Left lung (tissue), 10 donors: ENCODE data around the gene CPZ. TPM values are rescaled to one million over a fixed set of nuclear protein-coding genes. Genes with fewer than 3 reads are reported as not detected.

ENCODE experiments used
- ATAC-seq: fragments of 200-7000 bp; cut with Tn5 transposase; one replicate; pipeline ENCODE4 v1.9.1; 2020; ENCODE audit warnings: moderate library complexity
- DNase-seq, 4 donors: peaks; one replicate each; pipeline ENCODE4 v3.0.0-alpha.2; 2013 to 2020
- H3K27ac ChIP-seq, 2 donors: fragments of 200-600 bp; sonication (generic) in 1 of 2; one replicate each; pipeline versions ENCODE4 v1.5.0 to v1.8.0; 2020 to 2021
- H3K27me3 ChIP-seq, 2 donors: fragments of 200-600 bp; sonication (generic) in 1 of 2; one replicate each; pipeline versions ENCODE4 v1.5.0 to v1.8.0; 2020 to 2021
- H3K36me3 ChIP-seq, 2 donors: fragments of 200-600 bp; sonication (generic) in 1 of 2; one replicate each; pipeline versions ENCODE4 v1.5.0 to v1.8.0; 2020 to 2021
- H3K4me1 ChIP-seq, 2 donors: fragments of 200-600 bp; one replicate each; pipeline ENCODE4 v1.8.0; 2021
- H3K4me3 ChIP-seq, 2 donors: fragments of 200-600 bp; sonication (generic) in 1 of 2; one replicate each; pipeline versions ENCODE4 v1.5.0 to v1.8.0; 2020 to 2021; ENCODE audit warnings: mild to moderate bottlenecking in 1 of 2
- H3K9me3 ChIP-seq, 2 donors: fragments of 200-600 bp; sonication (generic) in 1 of 2; one replicate each; pipeline versions ENCODE4 v1.5.0 to v1.8.0; 2020 to 2021
- intact Hi-C, 2 donors: fragments of 100-400 bp; cut with DNase I; formaldehyde crosslinking; loops; one replicate each; pipeline versions ENCODE4 v1.11.2 to v1.14.2; 2022
- polyA plus RNA-seq, 6 donors: library from polyadenylated mRNA; unstranded; fragments of 120-200 nt; gene quantifications; one replicate each; pipeline ENCODE4 v1.2.1, GENCODE V29; 2013; ENCODE audit not compliant: insufficient read length in 6 of 6
- total RNA-seq, 2 donors: library from RNA; stranded (reverse); fragmentation: NEBNext Ultra II Directional; extraction: Animal tissue kit (Norgen Biotek cat#: 25700); gene quantifications; one replicate each; pipeline ENCODE4 v1.2.1, GENCODE V29; 2021
- TF ChIP-seq, protein P1 (sequence below), 2 donors: fragments of 200-600 bp; sonication (generic) in 1 of 2; IDR thresholded peaks; one replicate each; pipeline versions ENCODE4 v1.5.0 to v1.8.0; 2021; ENCODE audit warnings: antibody characterized with exemption in 2 of 2
- donor health status: DM: no; HTN: yes; CAD: no.
- donor health status: DM: no; HTN: no; CAD: no.

Gene CPZ
- total and polyA plus RNA-seq, 8 donors, result 1.3 to 18.4 (median 3.2) TPM

GRCh38 chr4:8596891-8597290 lies 4.3 kb downstream of the CPZ start:
- no peaks in the 10 kb centered on the region for H3K36me3 ChIP-seq
- peaks cover 14 to 33% of the 10 kb centered on the region in 2 donors for H3K27me3 ChIP-seq
- no peak overlapping the region for H3K4me3 ChIP-seq
- DNase-seq, result peak in 1 of 4 donors; percentile 58
- ATAC-seq, result no peak
- H3K27ac ChIP-seq, result no peak overlapping the region
- intact Hi-C loops, result loop anchor here in 1 of 2 donors (5.0 kb wide), 1 partner anchor 130 kb away; no protein-coding TSS in a partner anchor
- peaks cover 0 to 7% of the 10 kb centered on the region in 2 donors for H3K4me1 ChIP-seq
- no peaks in the 10 kb centered on the region for H3K9me3 ChIP-seq
- TF ChIP-seq, protein P1, sequence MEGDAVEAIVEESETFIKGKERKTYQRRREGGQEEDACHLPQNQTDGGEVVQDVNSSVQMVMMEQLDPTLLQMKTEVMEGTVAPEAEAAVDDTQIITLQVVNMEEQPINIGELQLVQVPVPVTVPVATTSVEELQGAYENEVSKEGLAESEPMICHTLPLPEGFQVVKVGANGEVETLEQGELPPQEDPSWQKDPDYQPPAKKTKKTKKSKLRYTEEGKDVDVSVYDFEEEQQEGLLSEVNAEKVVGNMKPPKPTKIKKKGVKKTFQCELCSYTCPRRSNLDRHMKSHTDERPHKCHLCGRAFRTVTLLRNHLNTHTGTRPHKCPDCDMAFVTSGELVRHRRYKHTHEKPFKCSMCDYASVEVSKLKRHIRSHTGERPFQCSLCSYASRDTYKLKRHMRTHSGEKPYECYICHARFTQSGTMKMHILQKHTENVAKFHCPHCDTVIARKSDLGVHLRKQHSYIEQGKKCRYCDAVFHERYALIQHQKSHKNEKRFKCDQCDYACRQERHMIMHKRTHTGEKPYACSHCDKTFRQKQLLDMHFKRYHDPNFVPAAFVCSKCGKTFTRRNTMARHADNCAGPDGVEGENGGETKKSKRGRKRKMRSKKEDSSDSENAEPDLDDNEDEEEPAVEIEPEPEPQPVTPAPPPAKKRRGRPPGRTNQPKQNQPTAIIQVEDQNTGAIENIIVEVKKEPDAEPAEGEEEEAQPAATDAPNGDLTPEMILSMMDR (IDR thresholded peaks at IDR 0.05), result no peak

GRCh38 chr4:8597319-8597718 lies 4.8 kb downstream of the CPZ start:
- Histone ChIP-seq H3K27me3 (peaks cover 10 to 29% of the 10 kb centered on the region in 2 donors), H3K36me3 (no peaks in the 10 kb centered on the region), H3K9me3 (no peaks in the 10 kb centered on the region), H3K27ac (no peak overlapping the region), H3K4me3 (no peak overlapping the region), H3K4me1 (peaks cover 0 to 7% of the 10 kb centered on the region in 2 donors)
- ATAC-seq (no peak), DNase-seq (peak in 1 of 4 donors; percentile 71)
- intact Hi-C loops, result loop anchor here in 1 of 2 donors (5.0 kb wide), 1 partner anchor 130 kb away; no protein-coding TSS in a partner anchor
- TF ChIP-seq, protein P1 (IDR thresholded peaks at IDR 0.05), result no peak

- Histone ChIP-seq H3K27me3 (peaks cover 5 to 29% of the 10 kb centered on the region in 2 donors), H3K4me3 (no peak overlapping the region), H3K9me3 (no peaks in the 10 kb centered on the region), H3K4me1 (peaks cover 0 to 5% of the 10 kb centered on the region in 2 donors), H3K27ac (no peak overlapping the region), H3K36me3 (no peaks in the 10 kb centered on the region)
- ATAC-seq, result no peak
- intact Hi-C loops, result loop anchor here in 1 of 2 donors (5.0 kb wide), 1 partner anchor 130 kb away; no protein-coding TSS in a partner anchor
- TF ChIP-seq, protein P1 (IDR thresholded peaks at IDR 0.05), result no peak
- DNase-seq, result peak in 1 of 4 donors; percentile 62
Measured at GRCh38 chr4:8597791-8598190, 5.2 kb downstream of the CPZ start.

DNA sequence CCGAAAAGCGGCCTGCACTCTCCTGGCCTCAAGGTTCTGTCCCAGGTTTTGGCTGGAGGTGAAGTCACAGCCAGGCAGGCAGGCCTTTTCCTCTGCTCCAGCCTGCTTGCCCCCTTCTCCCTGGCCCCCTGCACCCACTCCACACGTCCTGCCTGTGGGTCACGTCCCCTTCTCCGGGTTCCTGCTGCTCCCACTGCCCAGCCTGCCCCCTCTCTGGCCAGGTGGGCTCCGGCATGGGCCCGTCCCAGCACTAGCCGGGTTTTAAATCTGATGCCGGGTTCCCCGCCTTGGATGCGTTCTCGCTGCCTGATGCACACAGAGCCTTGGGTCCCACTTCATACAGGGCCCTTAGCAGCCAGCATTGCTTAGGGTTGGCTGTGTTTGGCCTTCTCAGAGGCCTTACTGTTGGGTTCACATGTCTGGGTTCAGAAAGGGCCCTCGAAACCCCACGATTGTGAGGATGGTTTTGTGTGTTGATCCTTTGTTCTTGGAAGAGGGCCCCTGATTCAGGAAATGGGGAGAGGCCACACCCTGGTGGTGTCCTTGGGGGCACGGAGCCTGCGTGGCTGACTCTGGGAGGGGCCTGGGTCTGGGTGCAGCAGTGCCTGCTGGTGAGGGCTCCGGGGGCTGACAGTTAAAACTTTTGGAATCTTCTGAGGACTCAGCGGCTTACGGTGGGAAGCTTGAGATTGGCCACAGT lies 6.0 kb downstream of the CPZ start:
- Histone ChIP-seq H3K4me1 (no peaks in the 10 kb centered on the region), H3K4me3 (no peak overlapping the region), H3K9me3 (no peaks in the 10 kb centered on the region), H3K27me3 (peaks cover 3 to 29% of the 10 kb centered on the region in 2 donors), H3K36me3 (no peaks in the 10 kb centered on the region), H3K27ac (no peak overlapping the region)
- DNase-seq (peak in 1 of 4 donors; percentile 51), ATAC-seq (no peak)
- intact Hi-C loops, result loop anchor here in 1 of 2 donors (5.0 kb wide), 1 partner anchor 131 kb away; no protein-coding TSS in a partner anchor
- TF ChIP-seq, protein P1 (IDR thresholded peaks at IDR 0.05), result no peak

DNA sequence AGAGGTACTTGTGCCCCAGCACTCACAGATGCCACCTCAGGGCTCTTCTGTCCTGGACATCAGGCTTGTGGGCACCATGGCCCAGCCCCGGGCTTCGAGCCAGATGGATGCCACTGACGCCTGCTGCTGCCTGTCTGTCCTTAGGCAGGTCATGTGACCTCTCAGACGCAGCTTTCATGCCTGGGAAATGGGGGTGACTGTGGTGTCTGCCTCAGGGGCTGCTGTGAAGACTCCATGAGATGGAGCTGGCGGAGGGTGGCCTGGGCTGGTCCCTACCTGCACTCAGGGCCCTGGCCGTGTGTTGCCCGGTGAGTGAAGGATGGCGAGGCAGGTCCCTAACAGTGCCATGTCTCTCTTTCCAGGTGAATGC lies 6.5 kb downstream of the CPZ start:
- intact Hi-C loops, result loop anchor here in 1 of 2 donors (5.0 kb wide), 1 partner anchor 132 kb away; no protein-coding TSS in a partner anchor
- H3K36me3 ChIP-seq, result no peaks in the 10 kb centered on the region
- H3K9me3 ChIP-seq, result no peaks in the 10 kb centered on the region
- peak in 1 of 4 donors; percentile 46 for DNase-seq
- no peaks in the 10 kb centered on the region for H3K4me1 ChIP-seq
- no peak overlapping the region for H3K27ac ChIP-seq
- no peak for ATAC-seq
- TF ChIP-seq, protein P1 (IDR thresholded peaks at IDR 0.05), result no peak
- no peak overlapping the region for H3K4me3 ChIP-seq
- H3K27me3 ChIP-seq, result peaks cover 0 to 29% of the 10 kb centered on the region in 2 donors
